Gastroesophageal sphincter (tissue), 3 donors: ENCODE results near the gene DCBLD1.

Experiments
- EP300 ChIP-seq: sonication (generic); formaldehyde crosslinking; IDR thresholded peaks from one replicate; pipeline ENCODE4 v1.6.1; 2017; ENCODE audit warnings: antibody characterized with exemption, mild to moderate bottlenecking
- POLR2A ChIP-seq, 2 donors: fragments of 450-650 bp; IDR thresholded peaks; one replicate each; pipeline ENCODE4 v1.6.1; 2017; ENCODE audit warnings: antibody characterized with exemption in 2 of 2, mild to moderate bottlenecking in 2 of 2, moderate library complexity in 1 of 2
- TF ChIP-seq, protein P1 (sequence below), 4 experiments: fragments of 200-600 bp in 2 of 4; fragments of 450-650 bp in 2 of 4; sonication (generic) in 1 of 4; IDR thresholded peaks; one replicate each; pipeline ENCODE4 v1.5.1; 2017 to 2019; ENCODE audit warnings: antibody characterized with exemption in 4 of 4, mild to moderate bottlenecking in 2 of 4, moderate library complexity in 2 of 4

DNA sequence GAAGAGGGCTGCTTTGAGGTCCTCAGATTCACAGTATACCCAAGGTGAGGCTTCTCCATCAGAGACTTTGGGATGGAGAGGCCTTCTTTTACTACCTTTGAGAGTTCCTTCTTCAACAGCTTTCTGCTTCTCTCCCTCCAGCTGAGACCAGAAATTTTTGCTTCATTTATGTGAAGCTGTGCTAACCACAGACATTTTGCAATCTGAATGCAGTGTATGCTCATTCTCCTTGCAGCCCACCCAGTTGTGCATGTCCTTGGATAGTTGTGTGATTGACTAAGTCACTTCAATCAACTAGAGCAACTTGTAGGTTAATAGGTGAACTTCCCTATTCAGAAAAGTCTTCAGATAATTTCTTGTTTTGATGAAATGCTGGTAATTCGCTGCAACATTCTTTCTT, 20.1 kb downstream of the DCBLD1 start:
- TF ChIP-seq, protein P1, sequence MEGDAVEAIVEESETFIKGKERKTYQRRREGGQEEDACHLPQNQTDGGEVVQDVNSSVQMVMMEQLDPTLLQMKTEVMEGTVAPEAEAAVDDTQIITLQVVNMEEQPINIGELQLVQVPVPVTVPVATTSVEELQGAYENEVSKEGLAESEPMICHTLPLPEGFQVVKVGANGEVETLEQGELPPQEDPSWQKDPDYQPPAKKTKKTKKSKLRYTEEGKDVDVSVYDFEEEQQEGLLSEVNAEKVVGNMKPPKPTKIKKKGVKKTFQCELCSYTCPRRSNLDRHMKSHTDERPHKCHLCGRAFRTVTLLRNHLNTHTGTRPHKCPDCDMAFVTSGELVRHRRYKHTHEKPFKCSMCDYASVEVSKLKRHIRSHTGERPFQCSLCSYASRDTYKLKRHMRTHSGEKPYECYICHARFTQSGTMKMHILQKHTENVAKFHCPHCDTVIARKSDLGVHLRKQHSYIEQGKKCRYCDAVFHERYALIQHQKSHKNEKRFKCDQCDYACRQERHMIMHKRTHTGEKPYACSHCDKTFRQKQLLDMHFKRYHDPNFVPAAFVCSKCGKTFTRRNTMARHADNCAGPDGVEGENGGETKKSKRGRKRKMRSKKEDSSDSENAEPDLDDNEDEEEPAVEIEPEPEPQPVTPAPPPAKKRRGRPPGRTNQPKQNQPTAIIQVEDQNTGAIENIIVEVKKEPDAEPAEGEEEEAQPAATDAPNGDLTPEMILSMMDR (IDR thresholded peaks at IDR 0.05), result no peak
- no peak for TF ChIP-seq EP300
- TF ChIP-seq POLR2A (IDR thresholded peaks at IDR 0.05), result no peak
